Pancreas (tissue), 10 donors: Measurements from ENCODE around the gene TUBGCP6. TPM values are rescaled to one million over a fixed set of nuclear protein-coding genes. Genes with fewer than 3 reads are reported as not detected.

Experiments
- ATAC-seq, 4 donors: fragments of 200-7000 bp; cut with Tn5 transposase; one replicate each; pipeline versions ENCODE4 v1.8.0 to v1.9.1; 2020; ENCODE audit warnings: mild to moderate bottlenecking in 4 of 4, moderate library complexity in 4 of 4
- DNase-seq, 6 donors: peaks; one replicate each; pipeline ENCODE4 v3.0.0-alpha.2; 2020
- FAIRE-seq: peaks from 2 replicates; lab custom pipeline; 2012; peaks lifted over from hg19 to GRCh38; lab: Jason Lieb, UNC
- H3K27ac ChIP-seq, 4 donors: fragments of 200-600 bp; sonication (generic); 1 replicate in 3 of 4; 2 replicates in 1 of 4; pipeline versions ENCODE4 v1.5.0 to v1.8.0; 2020
- H3K27me3 ChIP-seq, 4 donors: fragments of 200-600 bp; one replicate each; pipeline ENCODE4 v1.8.0; 2021
- H3K36me3 ChIP-seq, 3 donors: fragments of 200-600 bp; sonication (generic) in 1 of 3; one replicate each; pipeline versions ENCODE4 v1.5.0 to v1.8.0; 2020 to 2021
- H3K4me1 ChIP-seq, 3 donors: fragments of 200-600 bp; one replicate each; pipeline ENCODE4 v1.8.0; 2021
- H3K4me3 ChIP-seq, 4 donors: fragments of 200-600 bp; sonication (generic) in 2 of 4; one replicate each; pipeline versions ENCODE4 v1.5.0 to v1.8.0; 2020 to 2021
- H3K9me3 ChIP-seq, 4 donors: fragments of 200-600 bp; one replicate each; pipeline ENCODE4 v1.8.0; 2021
- CTCF ChIP-seq, 4 donors: fragments of 200-600 bp; sonication (generic) in 3 of 4; IDR thresholded peaks; one replicate each; pipeline versions ENCODE4 v1.5.0 to v1.8.0; 2021; ENCODE audit warnings: antibody characterized with exemption in 4 of 4
- WGBS, 2 donors: extraction: QIAGEN DNeasy Blood & Tissue Kit; methylation state at CpG; one replicate each; pipeline ENCODE4 v1.1.7; 2013; 5-methylcytosine and 5-hydroxymethylcytosine counted together
- intact Hi-C, 3 donors: fragments of 100-400 bp; cut with DNase I; formaldehyde crosslinking; loops; one replicate each; pipeline versions ENCODE4 v1.11.1 to v1.14.2; 2022
- polyA plus RNA-seq, 2 donors: library from polyadenylated mRNA; stranded (reverse); fragments of 200-250 nt; gene quantifications; one replicate each; pipeline ENCODE4 v1.2.3, GENCODE V29; 2013
- total RNA-seq, 6 donors: library from RNA; stranded (reverse); fragmentation: NEBNext Ultra II Directional in 4 of 6; extraction: Animal tissue kit (Norgen Biotek cat#: 25700) in 4 of 6; gene quantifications; one replicate each; pipeline versions ENCODE4 v1.2.1 to v1.2.4, GENCODE V29; 2021 to 2023
- donor health status: healthy with polysubstance abuse.
- donor health status: DM: no; HTN: no; CAD: no; lungs with moderate emphysema.
- donor health status: DM: no; HTN: no; CAD: no.
- donor health status: control.
- donor health status: control.
- donor health status: Bipolar disorder and iron deficiency.
- donor health status: DM: yes; HTN: yes; CAD: no.
- donor health status: DM: no; HTN: no; CAD: no.
- donor health status: DM: no; HTN: no; CAD: no.
- donor health status: DM: yes; HTN: yes; CAD: no.

Gene TUBGCP6
- total and polyA plus RNA-seq, 8 donors: 19.2 to 139 (median 29.8) TPM

GRCh38 chr22:50167689-50168489 lies 76.9 kb downstream of the TUBGCP6 start:
- no peaks in the 10 kb centered on the region for H3K9me3 ChIP-seq
- no peak for FAIRE-seq
- 34 to 49% methylated on average over 11 of the region's 11 CpGs for WGBS, 2 donors

More at GRCh38 chr22:50167689-50168489, 76.9 kb downstream of the TUBGCP6 start:
- no peak for TF ChIP-seq CTCF (IDR thresholded peaks at IDR 0.05)
- ATAC-seq (no peak), DNase-seq (peak in 1 of 6 donors; percentile 11)
- Histone ChIP-seq H3K36me3 (no peaks in the 10 kb centered on the region), H3K27me3 (no peaks in the 10 kb centered on the region), H3K4me3 (no peak overlapping the region), H3K27ac (no peak overlapping the region), H3K4me1 (no peaks in the 10 kb centered on the region)
- intact Hi-C loops: no loop called here

Other genes with a start within 250 kb of the TUBGCP6 start
- not detected for gene IL17REL, start 232.3 kb downstream of the TUBGCP6 start, total RNA-seq
- not detected for gene IL17REL, start 232.3 kb downstream of the TUBGCP6 start, polyA plus RNA-seq
- gene TTLL8, start 186.7 kb downstream of the TUBGCP6 start, total RNA-seq: not detected
- gene TTLL8, start 186.7 kb downstream of the TUBGCP6 start, polyA plus RNA-seq: not detected
- gene MLC1, start 159.6 kb downstream of the TUBGCP6 start, total RNA-seq: under 1 TPM in 2 of 6 donors, not detected in 4; 0.04 to 0.05 TPM
- under 1 TPM; 0.04 to 0.16 TPM for gene MLC1, start 159.6 kb downstream of the TUBGCP6 start, polyA plus RNA-seq
- 1 to 10 TPM in 1 of 6 donors, under 1 TPM in 4, not detected in 1; 0.09 to 1.9 (median 0.26) TPM for gene MOV10L1, start 155.0 kb downstream of the TUBGCP6 start, total RNA-seq
- gene MOV10L1, start 155.0 kb downstream of the TUBGCP6 start, polyA plus RNA-seq: under 1 TPM; 0.23 to 0.80 TPM
- gene PANX2, start 74.3 kb downstream of the TUBGCP6 start, total RNA-seq: 1 to 10 TPM in 1 of 6 donors, under 1 TPM in 5; 0.31 to 1.2 (median 0.60) TPM
- gene PANX2, start 74.3 kb downstream of the TUBGCP6 start, polyA plus RNA-seq: 1 to 10 TPM in 1 of 2 donors, under 1 TPM in 1; 0.68 to 3.5 TPM
- 10 to 100 TPM; 25.9 to 64.1 (median 48.6) TPM for gene TRABD, start 59.1 kb downstream of the TUBGCP6 start, total RNA-seq
- 100 to 1,000 TPM; 104 to 107 TPM for gene TRABD, start 59.1 kb downstream of the TUBGCP6 start, polyA plus RNA-seq
- gene SELENOO, start 44.0 kb downstream of the TUBGCP6 start, total RNA-seq: 10 to 100 TPM; 11.6 to 17.8 (median 13.0) TPM
- gene SELENOO, start 44.0 kb downstream of the TUBGCP6 start, polyA plus RNA-seq: 10 to 100 TPM; 78.2 to 79.8 TPM
- gene HDAC10, start 6.2 kb upstream of the TUBGCP6 start, total RNA-seq: 10 to 100 TPM; 17.0 to 40.7 (median 19.1) TPM
- 10 to 100 TPM; 67.7 to 78.3 TPM for gene HDAC10, start 6.2 kb upstream of the TUBGCP6 start, polyA plus RNA-seq
- 1 to 10 TPM in 5 of 6 donors, under 1 TPM in 1; 0.88 to 3.8 (median 1.6) TPM for gene MAPK12, start 16.7 kb upstream of the TUBGCP6 start, total RNA-seq
- 10 to 100 TPM in 1 of 2 donors, 1 to 10 TPM in 1; 6.9 to 19.2 TPM for gene MAPK12, start 16.7 kb upstream of the TUBGCP6 start, polyA plus RNA-seq
- 1 to 10 TPM; 1.3 to 3.7 (median 2.3) TPM for gene MAPK11, start 25.4 kb upstream of the TUBGCP6 start, total RNA-seq
- 10 to 100 TPM; 13.2 to 22.2 TPM for gene MAPK11, start 25.4 kb upstream of the TUBGCP6 start, polyA plus RNA-seq
- 100 to 1,000 TPM in 5 of 6 donors, 10 to 100 TPM in 1; 89.3 to 168 (median 113) TPM for gene PLXNB2, start 62.6 kb upstream of the TUBGCP6 start, total RNA-seq
- gene PLXNB2, start 62.6 kb upstream of the TUBGCP6 start, polyA plus RNA-seq: 100 to 1,000 TPM; 191 to 216 TPM
- 1 to 10 TPM; 4.3 to 9.5 (median 5.4) TPM for gene DENND6B, start 82.0 kb upstream of the TUBGCP6 start, total RNA-seq
- gene DENND6B, start 82.0 kb upstream of the TUBGCP6 start, polyA plus RNA-seq: 10 to 100 TPM; 20.9 to 25.3 TPM
- gene PPP6R2, start 98.3 kb upstream of the TUBGCP6 start, total RNA-seq: 10 to 100 TPM; 21.1 to 28.7 (median 24.6) TPM
- 10 to 100 TPM; 60.1 to 70.4 TPM for gene PPP6R2, start 98.3 kb upstream of the TUBGCP6 start, polyA plus RNA-seq
- gene SBF1, start 230.0 kb upstream of the TUBGCP6 start, total RNA-seq: 10 to 100 TPM; 36.8 to 76.2 (median 56.1) TPM
- 10 to 100 TPM; 51.8 to 76.5 TPM for gene SBF1, start 230.0 kb upstream of the TUBGCP6 start, polyA plus RNA-seq
- gene ADM2, start 236.5 kb upstream of the TUBGCP6 start, total RNA-seq: 10 to 100 TPM in 1 of 6 donors, 1 to 10 TPM in 5; 4.1 to 44.3 (median 6.4) TPM
- 1 to 10 TPM; 2.1 to 4.8 TPM for gene ADM2, start 236.5 kb upstream of the TUBGCP6 start, polyA plus RNA-seq
- gene MIOX, start 241.8 kb upstream of the TUBGCP6 start, total RNA-seq: under 1 TPM in 3 of 6 donors, not detected in 3; 0.40 to 0.54 (median 0.50) TPM
- 1 to 10 TPM; 1.5 to 2.9 TPM for gene MIOX, start 241.8 kb upstream of the TUBGCP6 start, polyA plus RNA-seq